Progenitor cell of endocrine pancreas (in vitro differentiated cells): ENCODE measurements around the gene TMEM271. TPM values are rescaled to one million over a fixed set of nuclear protein-coding genes. Genes with fewer than 3 reads are reported as not detected.

Experiments used
- DNase-seq: peaks from one replicate; pipeline ENCODE4 v3.0.0; 2021; ENCODE audit warnings: low spot score; ENCODE audit not compliant: unreplicated experiment
- H3K27ac Mint-ChIP-seq: 2 replicates; pipeline ENCODE4 v1.8.0; 2021; ENCODE audit warnings: mild to moderate bottlenecking, moderate library complexity, mixed read lengths
- H3K27me3 Mint-ChIP-seq: 2 replicates; pipeline ENCODE4 v1.8.0; 2021; ENCODE audit warnings: mixed read lengths
- H3K36me3 Mint-ChIP-seq: 2 replicates; pipeline ENCODE4 v1.8.0; 2022; ENCODE audit warnings: mixed read lengths; ENCODE audit not compliant: insufficient read depth
- H3K4me1 Mint-ChIP-seq: 2 replicates; pipeline ENCODE4 v1.8.0; 2021; ENCODE audit warnings: low read depth, mixed read lengths
- H3K4me3 Mint-ChIP-seq: 2 replicates; pipeline ENCODE4 v1.8.0; 2021; ENCODE audit warnings: low read depth, mild to moderate bottlenecking, moderate library complexity, mixed read lengths
- H3K9me3 Mint-ChIP-seq: 2 replicates; pipeline ENCODE4 v1.8.0; 2021; ENCODE audit warnings: low read depth, mixed read lengths
- CTCF ChIP-seq: fragments of 200-600 bp; sonication (generic); IDR thresholded peaks from one replicate; pipeline ENCODE4 v1.5.0; 2021; ENCODE audit warnings: antibody characterized with exemption, mild to moderate bottlenecking; ENCODE audit not compliant: unreplicated experiment
- total RNA-seq: library from RNA; stranded (reverse); gene quantifications from 2 replicates; pipeline ENCODE4 v1.2.1, GENCODE V29; 2021

Gene TMEM271
- total RNA-seq, 1 donor from 2014 or later: not detected

GRCh38 chr4:589219-589963, 13.3 kb upstream of the TMEM271 start:
- H3K27ac Mint-ChIP-seq: no peak overlapping the region
- peaks cover 3% of the 10 kb centered on the region for H3K9me3 Mint-ChIP-seq
- H3K27me3 Mint-ChIP-seq: peaks cover 36% of the 10 kb centered on the region
- TF ChIP-seq CTCF: no peak
- no peak overlapping the region for H3K4me3 Mint-ChIP-seq
- H3K4me1 Mint-ChIP-seq: peaks cover 3% of the 10 kb centered on the region
- no peaks in the 10 kb centered on the region for H3K36me3 Mint-ChIP-seq
- no peak for DNase-seq

- H3K4me3 Mint-ChIP-seq: no peak overlapping the region
- no peak for TF ChIP-seq CTCF
- H3K27ac Mint-ChIP-seq: no peak overlapping the region
- H3K4me1 Mint-ChIP-seq: peaks cover 3% of the 10 kb centered on the region
- peaks cover 5% of the 10 kb centered on the region for H3K9me3 Mint-ChIP-seq
- H3K36me3 Mint-ChIP-seq: no peaks in the 10 kb centered on the region
- DNase-seq: no peak
- peaks cover 38% of the 10 kb centered on the region for H3K27me3 Mint-ChIP-seq
These were observed 12.3 kb upstream of the TMEM271 start for GRCh38 chr4:588351-588849.

- H3K4me3 Mint-ChIP-seq: no peak overlapping the region
- H3K9me3 Mint-ChIP-seq: peaks cover 5% of the 10 kb centered on the region
- no peak for TF ChIP-seq CTCF
- H3K27me3 Mint-ChIP-seq: peaks cover 38% of the 10 kb centered on the region
- no peak for DNase-seq
- H3K36me3 Mint-ChIP-seq: no peaks in the 10 kb centered on the region
- peaks cover 2% of the 10 kb centered on the region for H3K4me1 Mint-ChIP-seq
- H3K27ac Mint-ChIP-seq: no peak overlapping the region
These were observed 11.7 kb upstream of the TMEM271 start for GRCh38 chr4:587671-588350.

- H3K27me3 Mint-ChIP-seq: peaks cover 66% of the 10 kb centered on the region
- no peaks in the 10 kb centered on the region for H3K4me1 Mint-ChIP-seq
These were observed 7.7 kb upstream of the TMEM271 start for GRCh38 chr4:583820-584219.

More at GRCh38 chr4:583820-584219, 7.7 kb upstream of the TMEM271 start:
- Mint-ChIP-seq H3K9me3 (peaks cover 5% of the 10 kb centered on the region), H3K4me3 (no peak overlapping the region), H3K36me3 (no peaks in the 10 kb centered on the region), H3K27ac (no peak overlapping the region)
- DNase-seq: no peak
- TF ChIP-seq CTCF: no peak
